PFSK-1 (cell line): ENCODE data around the gene BMP7.

Source experiments
- FOXP2 ChIP-seq: optimal IDR thresholded peaks from 2 replicates; pipeline ENCODE3; 2011; ENCODE audit warnings: borderline replicate concordance, control low read depth, inconsistent platforms; ENCODE audit not compliant: insufficient read depth; ENCODE audit errors: extremely low read length, extremely low read depth
- POLR2AphosphoS5 ChIP-seq: IDR thresholded peaks from 2 replicates; pipeline ENCODE4 v1.6.1; 2012; ENCODE audit warnings: low read depth, mild to moderate bottlenecking, control low read depth, low read length, moderate library complexity
- SIN3A ChIP-seq: IDR thresholded peaks from 2 replicates; pipeline ENCODE4 v1.6.1; 2012; ENCODE audit warnings: mild to moderate bottlenecking, low read length, moderate library complexity, borderline replicate concordance; ENCODE audit not compliant: insufficient read depth
- TF ChIP-seq, protein P1 (sequence below), 2 experiments: IDR thresholded peaks; 2 replicates each; pipeline versions ENCODE4 v1.6.1 to v1.8.0; 2011 to 2012; ENCODE audit warnings: low read depth in 2 of 2, low read length in 2 of 2, control low read depth in 1 of 2, inconsistent platforms in 1 of 2, mild to moderate bottlenecking in 1 of 2, moderate library complexity in 1 of 2; ENCODE audit not compliant: insufficient read depth in 1 of 2

DNA sequence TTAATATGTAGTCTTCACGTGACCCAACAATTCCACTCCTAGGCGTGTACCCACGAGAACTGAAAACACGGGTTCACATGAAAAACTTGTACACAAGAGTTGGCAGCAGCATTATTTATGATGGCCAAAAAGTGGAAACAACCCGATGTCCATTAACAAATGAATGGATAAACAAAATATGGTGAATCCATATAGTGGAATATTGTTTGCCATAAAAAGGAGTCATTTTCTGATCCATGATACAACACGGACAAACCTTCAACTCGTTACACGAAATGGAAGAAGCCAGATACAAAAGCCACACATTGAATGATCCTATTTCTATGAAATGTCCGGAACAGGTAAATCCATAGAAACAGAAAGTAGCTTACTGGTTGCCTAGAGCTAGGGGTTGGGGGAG lies 78.4 kb downstream of the BMP7 start:
- no peak for TF ChIP-seq POLR2AphosphoS5
- no peak for TF ChIP-seq SIN3A
- TF ChIP-seq, protein P1, sequence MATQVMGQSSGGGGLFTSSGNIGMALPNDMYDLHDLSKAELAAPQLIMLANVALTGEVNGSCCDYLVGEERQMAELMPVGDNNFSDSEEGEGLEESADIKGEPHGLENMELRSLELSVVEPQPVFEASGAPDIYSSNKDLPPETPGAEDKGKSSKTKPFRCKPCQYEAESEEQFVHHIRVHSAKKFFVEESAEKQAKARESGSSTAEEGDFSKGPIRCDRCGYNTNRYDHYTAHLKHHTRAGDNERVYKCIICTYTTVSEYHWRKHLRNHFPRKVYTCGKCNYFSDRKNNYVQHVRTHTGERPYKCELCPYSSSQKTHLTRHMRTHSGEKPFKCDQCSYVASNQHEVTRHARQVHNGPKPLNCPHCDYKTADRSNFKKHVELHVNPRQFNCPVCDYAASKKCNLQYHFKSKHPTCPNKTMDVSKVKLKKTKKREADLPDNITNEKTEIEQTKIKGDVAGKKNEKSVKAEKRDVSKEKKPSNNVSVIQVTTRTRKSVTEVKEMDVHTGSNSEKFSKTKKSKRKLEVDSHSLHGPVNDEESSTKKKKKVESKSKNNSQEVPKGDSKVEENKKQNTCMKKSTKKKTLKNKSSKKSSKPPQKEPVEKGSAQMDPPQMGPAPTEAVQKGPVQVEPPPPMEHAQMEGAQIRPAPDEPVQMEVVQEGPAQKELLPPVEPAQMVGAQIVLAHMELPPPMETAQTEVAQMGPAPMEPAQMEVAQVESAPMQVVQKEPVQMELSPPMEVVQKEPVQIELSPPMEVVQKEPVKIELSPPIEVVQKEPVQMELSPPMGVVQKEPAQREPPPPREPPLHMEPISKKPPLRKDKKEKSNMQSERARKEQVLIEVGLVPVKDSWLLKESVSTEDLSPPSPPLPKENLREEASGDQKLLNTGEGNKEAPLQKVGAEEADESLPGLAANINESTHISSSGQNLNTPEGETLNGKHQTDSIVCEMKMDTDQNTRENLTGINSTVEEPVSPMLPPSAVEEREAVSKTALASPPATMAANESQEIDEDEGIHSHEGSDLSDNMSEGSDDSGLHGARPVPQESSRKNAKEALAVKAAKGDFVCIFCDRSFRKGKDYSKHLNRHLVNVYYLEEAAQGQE (IDR thresholded peaks at IDR 0.05; ENCODE audit: insufficient read depth in 1 of 2, low read depth in 2 of 2, low read length in 2 of 2), result no peak
- no peak for TF ChIP-seq FOXP2
